ENCODE results near the gene EMSY. TPM values are rescaled to one million over a fixed set of nuclear protein-coding genes. Genes with fewer than 3 reads are reported as not detected.

EMSY gene
- total and polyA plus RNA-seq, 7 experiments from 2014 or later: 25.9 to 49.0 (median 35.7) TPM

DNA sequence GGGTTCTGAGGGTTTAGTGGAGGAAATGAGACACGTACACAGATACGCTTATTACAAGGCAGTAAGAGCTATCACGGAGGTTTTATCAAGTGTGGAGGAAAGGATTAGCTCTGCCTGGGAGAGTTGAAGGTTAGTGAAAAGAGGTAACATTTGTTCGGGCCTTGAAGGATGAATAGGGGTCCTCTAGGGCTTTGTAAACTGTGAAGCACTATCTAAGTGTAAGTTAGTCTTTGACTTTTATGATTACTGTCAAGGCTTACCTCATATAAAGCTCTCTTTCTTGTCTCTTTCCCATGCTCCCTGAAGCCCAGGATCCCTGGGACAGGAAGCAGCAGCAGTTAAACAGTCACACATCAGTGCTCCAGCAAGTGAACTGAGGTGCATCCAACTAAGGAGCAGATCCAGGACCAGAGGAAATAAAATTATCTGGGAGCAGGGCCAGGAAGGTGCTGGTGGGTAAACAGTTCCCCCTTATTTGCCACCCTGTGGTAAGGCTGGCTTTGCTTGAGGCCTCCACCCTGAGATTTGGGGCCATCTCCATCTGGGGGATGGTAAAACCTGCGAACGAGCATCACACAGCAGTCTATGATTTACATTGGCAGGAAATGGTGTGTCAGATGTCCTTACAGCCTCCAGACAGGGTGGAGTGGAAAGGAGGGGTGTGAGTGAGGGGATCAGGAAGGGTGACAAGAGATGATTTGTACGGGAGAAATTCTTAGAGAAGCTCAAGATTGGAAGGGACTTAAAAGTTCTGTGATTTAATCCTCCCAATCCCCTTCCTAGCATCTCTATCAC lies 36.5 kb upstream of the EMSY start:
- ATAC-seq (no peak), DNase-seq (no peak)
- Mint-ChIP-seq H3K4me1 (peaks cover 0 to 2% (median 0%) of the 10 kb centered on the region in 7 donors), H3K27me3 (peaks cover 0 to 5% (median 0%) of the 10 kb centered on the region in 5 donors), H3K36me3 (no peaks in the 10 kb centered on the region), H3K9me3 (no peaks in the 10 kb centered on the region), H3K27ac (peak overlapping the region in 1 of 9 donors; percentile 6), H3K4me3 (no peak overlapping the region)
- intact Hi-C loops (cut with micrococcal nuclease): no loop called here
- ChIA-PET POLR2A (no interaction called here), CTCF (no interaction called here)
- no peaks in the 10 kb centered on the region for H3K36me3 ChIP-seq (ENCODE audit: control insufficient read depth in 2 of 3, insufficient read depth in 3 of 3, low read length in 3 of 3)
- no peaks in the 10 kb centered on the region for H3K27me3 ChIP-seq (ENCODE audit: control insufficient read depth in 2 of 2, insufficient read depth in 2 of 2, low read length in 2 of 2)
- H3K9me3 ChIP-seq (ENCODE audit: control insufficient read depth in 2 of 3, low read length in 3 of 3): no peaks in the 10 kb centered on the region
- no peak overlapping the region for H3K4me3 ChIP-seq (ENCODE audit: low read length)
- no peaks in the 10 kb centered on the region for H3K4me1 ChIP-seq (ENCODE audit: control insufficient read depth in 2 of 2, insufficient read depth in 2 of 2, low read length in 2 of 2)
- no peak overlapping the region for H3K27ac ChIP-seq (ENCODE audit: low read depth, low read length)

DNA sequence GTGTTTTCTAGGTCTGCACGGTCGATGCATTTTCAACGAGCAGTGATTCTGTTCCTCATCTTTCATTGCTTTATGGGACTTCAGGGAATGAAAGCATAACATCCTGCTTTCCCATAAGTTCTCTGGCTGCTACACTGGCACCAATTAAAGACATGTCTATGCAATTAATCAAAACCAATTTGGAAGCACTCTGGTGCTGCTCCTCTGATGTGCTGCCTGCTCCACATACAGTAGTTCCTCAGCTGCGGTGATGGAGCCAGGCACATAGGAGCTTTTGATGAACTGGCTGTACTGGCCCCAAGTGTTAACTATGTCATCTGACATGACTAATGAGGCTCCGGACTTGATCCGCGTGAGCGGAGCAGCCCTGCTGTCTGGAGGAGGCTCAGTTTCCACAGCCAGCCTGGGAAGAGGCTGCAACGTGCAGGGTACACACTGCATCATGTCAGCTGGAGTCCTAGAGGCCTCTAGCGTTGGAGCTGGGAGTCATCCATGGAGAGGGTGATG lies 33.9 kb upstream of the EMSY start:
- Mint-ChIP-seq H3K27ac (no peak overlapping the region), H3K27me3 (peaks cover 0 to 8% (median 0%) of the 10 kb centered on the region in 5 donors), H3K4me1 (peaks cover 0 to 2% (median 0%) of the 10 kb centered on the region in 7 donors), H3K9me3 (no peaks in the 10 kb centered on the region), H3K36me3 (no peaks in the 10 kb centered on the region), H3K4me3 (no peak overlapping the region)
- Histone ChIP-seq H3K27ac (ENCODE audit: low read depth, low read length) (no peak overlapping the region), H3K4me1 (ENCODE audit: control insufficient read depth in 2 of 2, insufficient read depth in 2 of 2, low read length in 2 of 2) (no peaks in the 10 kb centered on the region), H3K36me3 (ENCODE audit: control insufficient read depth in 2 of 3, insufficient read depth in 3 of 3, low read length in 3 of 3) (no peaks in the 10 kb centered on the region), H3K4me3 (ENCODE audit: low read length) (no peak overlapping the region), H3K9me3 (ENCODE audit: control insufficient read depth in 2 of 3, low read length in 3 of 3) (no peaks in the 10 kb centered on the region), H3K27me3 (ENCODE audit: control insufficient read depth in 2 of 2, insufficient read depth in 2 of 2, low read length in 2 of 2) (no peaks in the 10 kb centered on the region)
- intact Hi-C loops (cut with micrococcal nuclease): no loop called here
- ChIA-PET CTCF (no interaction called here), POLR2A (interaction anchor here (1.2 kb wide), 1 partner anchor 24 kb away, joined by 3 read pairs; no protein-coding TSS in a partner anchor)
- DNase-seq (no peak), ATAC-seq (no peak)

DNA sequence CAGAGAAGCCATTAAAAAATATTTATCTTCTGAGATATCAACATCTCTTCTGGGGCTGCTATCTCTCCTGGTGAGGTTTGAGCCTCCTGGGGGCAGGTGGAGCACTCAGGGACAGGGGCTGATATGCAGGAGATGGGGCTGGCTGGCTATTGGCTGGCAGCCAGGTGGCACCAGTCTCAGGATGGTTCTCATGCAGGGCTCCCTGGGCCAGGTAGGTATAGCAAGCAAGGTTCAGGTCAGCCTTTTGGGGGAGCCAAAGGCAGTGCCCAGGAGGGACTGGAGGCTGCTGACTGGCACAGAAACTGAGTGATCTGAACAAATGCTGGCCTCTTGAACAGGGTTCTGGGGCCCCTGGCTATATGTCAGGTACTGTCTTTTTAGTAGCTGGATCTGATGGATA lies 29.7 kb upstream of the EMSY start:
- intact Hi-C loops (cut with micrococcal nuclease): no loop called here
- no peak for DNase-seq
- Mint-ChIP-seq H3K4me3 (no peak overlapping the region), H3K27ac (no peak overlapping the region), H3K9me3 (no peaks in the 10 kb centered on the region), H3K4me1 (no peaks in the 10 kb centered on the region), H3K36me3 (no peaks in the 10 kb centered on the region), H3K27me3 (peaks cover 5 to 22% (median 10%) of the 10 kb centered on the region in 5 donors)
- no peak for ATAC-seq
- Histone ChIP-seq H3K9me3 (ENCODE audit: control insufficient read depth in 2 of 3, low read length in 3 of 3) (no peaks in the 10 kb centered on the region), H3K4me1 (ENCODE audit: control insufficient read depth in 2 of 2, insufficient read depth in 2 of 2, low read length in 2 of 2) (no peaks in the 10 kb centered on the region), H3K4me3 (ENCODE audit: low read length) (no peak overlapping the region), H3K36me3 (ENCODE audit: control insufficient read depth in 2 of 3, insufficient read depth in 3 of 3, low read length in 3 of 3) (no peaks in the 10 kb centered on the region), H3K27ac (ENCODE audit: low read depth, low read length) (no peak overlapping the region), H3K27me3 (ENCODE audit: control insufficient read depth in 2 of 2, insufficient read depth in 2 of 2, low read length in 2 of 2) (no peaks in the 10 kb centered on the region)
- CTCF ChIA-PET: no interaction called here
- POLR2A ChIA-PET: no interaction called here

DNA sequence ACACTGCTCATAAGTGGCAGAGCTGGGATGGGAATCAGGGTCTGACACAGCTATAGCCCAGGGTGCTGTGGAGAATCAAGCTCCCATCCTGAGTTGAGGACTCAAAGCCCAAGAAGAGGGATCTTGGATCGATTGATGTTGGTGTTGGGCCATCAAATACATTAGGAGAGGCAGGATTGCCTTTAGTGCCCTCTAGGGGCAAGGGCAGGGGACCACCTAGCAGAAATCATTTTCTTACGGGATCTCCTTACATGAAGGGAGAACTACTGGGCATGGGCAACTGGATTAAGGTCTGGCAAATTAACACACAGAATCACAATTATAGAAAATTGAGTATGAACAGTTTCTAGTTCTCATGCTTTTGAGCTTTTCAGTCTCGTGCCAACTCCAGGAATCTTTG lies 24.9 kb upstream of the EMSY start:
- CTCF ChIA-PET: no interaction called here
- no peak overlapping the region for H3K4me3 Mint-ChIP-seq
- no peaks in the 10 kb centered on the region for H3K36me3 Mint-ChIP-seq
- intact Hi-C loops (cut with micrococcal nuclease): no loop called here
- no peak for DNase-seq
- no peak overlapping the region for H3K27ac Mint-ChIP-seq
- POLR2A ChIA-PET: no interaction called here
- Histone ChIP-seq H3K27ac (ENCODE audit: low read depth, low read length) (no peak overlapping the region), H3K27me3 (ENCODE audit: control insufficient read depth in 2 of 2, insufficient read depth in 2 of 2, low read length in 2 of 2) (no peaks in the 10 kb centered on the region), H3K9me3 (ENCODE audit: control insufficient read depth in 2 of 3, low read length in 3 of 3) (no peaks in the 10 kb centered on the region), H3K4me1 (ENCODE audit: control insufficient read depth in 2 of 2, insufficient read depth in 2 of 2, low read length in 2 of 2) (no peaks in the 10 kb centered on the region), H3K4me3 (ENCODE audit: low read length) (no peak overlapping the region), H3K36me3 (ENCODE audit: control insufficient read depth in 2 of 3, insufficient read depth in 3 of 3, low read length in 3 of 3) (no peaks in the 10 kb centered on the region)
- no peaks in the 10 kb centered on the region for H3K9me3 Mint-ChIP-seq
- H3K27me3 Mint-ChIP-seq: peaks cover 13 to 22% (median 16%) of the 10 kb centered on the region in 5 donors
- H3K4me1 Mint-ChIP-seq: peaks cover 0 to 14% (median 0%) of the 10 kb centered on the region in 7 donors
- ATAC-seq: peak; percentile 46

GRCh38 chr11:76424379-76424778 lies 20.4 kb upstream of the EMSY start:
- Histone ChIP-seq H3K27ac (ENCODE audit: low read depth, low read length) (no peak overlapping the region), H3K36me3 (ENCODE audit: control insufficient read depth in 2 of 3, insufficient read depth in 3 of 3, low read length in 3 of 3) (no peaks in the 10 kb centered on the region), H3K9me3 (ENCODE audit: control insufficient read depth in 2 of 3, low read length in 3 of 3) (no peaks in the 10 kb centered on the region), H3K4me3 (ENCODE audit: low read length) (no peak overlapping the region), H3K27me3 (ENCODE audit: control insufficient read depth in 2 of 2, insufficient read depth in 2 of 2, low read length in 2 of 2) (no peaks in the 10 kb centered on the region), H3K4me1 (ENCODE audit: control insufficient read depth in 2 of 2, insufficient read depth in 2 of 2, low read length in 2 of 2) (no peaks in the 10 kb centered on the region)
- Mint-ChIP-seq H3K27me3 (peaks cover 11 to 30% (median 13%) of the 10 kb centered on the region in 5 donors), H3K4me1 (peaks cover 0 to 18% (median 0%) of the 10 kb centered on the region in 7 donors), H3K4me3 (no peak overlapping the region), H3K9me3 (no peaks in the 10 kb centered on the region), H3K27ac (peak overlapping the region in 1 of 9 donors; percentile 3), H3K36me3 (no peaks in the 10 kb centered on the region)
- no peak for ATAC-seq
- ChIA-PET CTCF (interaction anchor here (1.5 kb wide), 1 partner anchor 10 kb away, joined by 3 read pairs; no protein-coding TSS in a partner anchor), POLR2A (no interaction called here)
- no peak for DNase-seq
- intact Hi-C loops (cut with micrococcal nuclease): no loop called here

DNA sequence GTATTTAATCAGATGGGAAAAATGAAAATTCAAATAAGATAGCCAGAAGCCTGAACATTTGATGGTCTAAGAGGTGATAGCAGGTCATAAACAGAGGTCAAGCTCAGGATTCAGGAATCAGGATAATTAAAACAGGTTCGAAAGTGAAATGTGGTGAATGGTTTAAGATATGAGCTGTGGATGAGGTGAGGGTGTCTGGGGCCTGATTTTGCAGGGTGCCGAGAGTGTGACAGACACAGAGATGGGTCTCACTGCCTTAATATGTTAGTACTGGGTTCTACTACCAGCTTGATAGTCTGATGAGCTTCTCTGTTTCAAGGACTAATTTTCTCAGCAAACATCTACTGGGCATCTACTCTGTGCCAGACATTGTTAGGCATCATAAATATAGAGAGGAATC lies 19.9 kb upstream of the EMSY start:
- Mint-ChIP-seq H3K36me3 (no peaks in the 10 kb centered on the region), H3K4me3 (no peak overlapping the region), H3K27ac (no peak overlapping the region), H3K9me3 (no peaks in the 10 kb centered on the region), H3K27me3 (peaks cover 11 to 29% (median 14%) of the 10 kb centered on the region in 5 donors), H3K4me1 (peaks cover 0 to 18% (median 0%) of the 10 kb centered on the region in 7 donors)
- Histone ChIP-seq H3K9me3 (ENCODE audit: control insufficient read depth in 2 of 3, low read length in 3 of 3) (no peaks in the 10 kb centered on the region), H3K27ac (ENCODE audit: low read depth, low read length) (no peak overlapping the region), H3K36me3 (ENCODE audit: control insufficient read depth in 2 of 3, insufficient read depth in 3 of 3, low read length in 3 of 3) (no peaks in the 10 kb centered on the region), H3K4me1 (ENCODE audit: control insufficient read depth in 2 of 2, insufficient read depth in 2 of 2, low read length in 2 of 2) (no peaks in the 10 kb centered on the region), H3K4me3 (ENCODE audit: low read length) (no peak overlapping the region), H3K27me3 (ENCODE audit: control insufficient read depth in 2 of 2, insufficient read depth in 2 of 2, low read length in 2 of 2) (no peaks in the 10 kb centered on the region)
- no peak for ATAC-seq
- ChIA-PET CTCF (no interaction called here), POLR2A (no interaction called here)
- no peak for DNase-seq
- intact Hi-C loops (cut with micrococcal nuclease): no loop called here

- no peaks in the 10 kb centered on the region for H3K4me1 ChIP-seq (ENCODE audit: control insufficient read depth in 2 of 2, insufficient read depth in 2 of 2, low read length in 2 of 2)
- H3K36me3 ChIP-seq (ENCODE audit: control insufficient read depth in 2 of 3, insufficient read depth in 3 of 3, low read length in 3 of 3): no peaks in the 10 kb centered on the region
- CTCF ChIA-PET: no interaction called here
- H3K4me3 ChIP-seq (ENCODE audit: low read length): no peak overlapping the region
- no peak overlapping the region for H3K27ac Mint-ChIP-seq
- intact Hi-C loops (cut with micrococcal nuclease): no loop called here
- no peak overlapping the region for H3K27ac ChIP-seq (ENCODE audit: low read depth, low read length)
- no peaks in the 10 kb centered on the region for H3K27me3 ChIP-seq (ENCODE audit: control insufficient read depth in 2 of 2, insufficient read depth in 2 of 2, low read length in 2 of 2)
- DNase-seq: no peak
- H3K27me3 Mint-ChIP-seq: peaks cover 11 to 26% (median 15%) of the 10 kb centered on the region in 5 donors
- no peaks in the 10 kb centered on the region for H3K9me3 ChIP-seq (ENCODE audit: control insufficient read depth in 2 of 3, low read length in 3 of 3)
- H3K9me3 Mint-ChIP-seq: no peaks in the 10 kb centered on the region
- peaks cover 0 to 18% (median 0%) of the 10 kb centered on the region in 7 donors for H3K4me1 Mint-ChIP-seq
- POLR2A ChIA-PET: no interaction called here
- H3K36me3 Mint-ChIP-seq: no peaks in the 10 kb centered on the region
- ATAC-seq: no peak
- H3K4me3 Mint-ChIP-seq: no peak overlapping the region
Measured at GRCh38 chr11:76426660-76427059, 18.2 kb upstream of the EMSY start.

Measured in naive thymus-derived CD4-positive, alpha-beta T cell (primary cell).